ENCODE data around the gene OR52I2.

Gene OR52I2

GRCh38 chr11:4560467-4560866 is 21.1 kb upstream of the OR52I2 start:
- no peak for TF ChIP-seq EZH2phosphoT487 (IDR thresholded peaks at IDR 0.05; ENCODE audit: borderline replicate concordance)
- no peak for TF ChIP-seq CTCF (conservative IDR thresholded peaks at IDR 0.05; ENCODE audit: low read length)
- Histone ChIP-seq H3K36me3 (ENCODE audit: insufficient read depth, low read length) (no peaks in the 10 kb centered on the region), H3F3A (ENCODE audit: low read depth) (no peaks in the 10 kb centered on the region), H3K4me1 (ENCODE audit: insufficient read depth, low read length, poor library complexity, severe bottlenecking) (no peaks in the 10 kb centered on the region), H3K9ac (ENCODE audit: low read depth, low read length, poor library complexity, severe bottlenecking) (no peak overlapping the region), H4K20me1 (ENCODE audit: insufficient read depth, low read length, poor library complexity, severe bottlenecking) (no peaks in the 10 kb centered on the region), H3K4me3 (ENCODE audit: low read length, poor library complexity, severe bottlenecking) (no peak overlapping the region), H3K9me3 (ENCODE audit: insufficient read depth, low read depth, low read length) (no peaks in the 10 kb centered on the region), H2AFZ (ENCODE audit: low read length) (no peak overlapping the region), H3K9me2 (replicated peaks; ENCODE audit: low read depth, low read length) (no peaks in the 10 kb centered on the region), H3K4me2 (ENCODE audit: low read depth, low read length, poor library complexity, severe bottlenecking) (no peak overlapping the region), H3K27me3 (ENCODE audit: insufficient read depth, low read length, poor library complexity, severe bottlenecking) (no peaks in the 10 kb centered on the region), H3K79me2 (ENCODE audit: insufficient read depth, low read length) (no peaks in the 10 kb centered on the region)

- Histone ChIP-seq H3K9me2 (replicated peaks; ENCODE audit: low read depth, low read length) (no peaks in the 10 kb centered on the region), H3K9ac (ENCODE audit: low read depth, low read length, poor library complexity, severe bottlenecking) (no peak overlapping the region), H3K9me3 (ENCODE audit: insufficient read depth, low read depth, low read length) (no peaks in the 10 kb centered on the region), H3K4me1 (ENCODE audit: insufficient read depth, low read length, poor library complexity, severe bottlenecking) (no peaks in the 10 kb centered on the region), H2AFZ (ENCODE audit: low read length) (no peak overlapping the region), H3K4me2 (ENCODE audit: low read depth, low read length, poor library complexity, severe bottlenecking) (no peak overlapping the region), H3K79me2 (ENCODE audit: insufficient read depth, low read length) (no peaks in the 10 kb centered on the region), H3K36me3 (ENCODE audit: insufficient read depth, low read length) (no peaks in the 10 kb centered on the region), H3F3A (ENCODE audit: low read depth) (no peaks in the 10 kb centered on the region), H4K20me1 (ENCODE audit: insufficient read depth, low read length, poor library complexity, severe bottlenecking) (no peaks in the 10 kb centered on the region), H3K27me3 (ENCODE audit: insufficient read depth, low read length, poor library complexity, severe bottlenecking) (no peaks in the 10 kb centered on the region), H3K4me3 (ENCODE audit: low read length, poor library complexity, severe bottlenecking) (no peak overlapping the region)
- no peak for TF ChIP-seq CTCF (conservative IDR thresholded peaks at IDR 0.05; ENCODE audit: low read length)
- no peak for TF ChIP-seq EZH2phosphoT487 (IDR thresholded peaks at IDR 0.05; ENCODE audit: borderline replicate concordance)
Observed at GRCh38 chr11:4565371-4565770, 16.2 kb upstream of the OR52I2 start.

DNA sequence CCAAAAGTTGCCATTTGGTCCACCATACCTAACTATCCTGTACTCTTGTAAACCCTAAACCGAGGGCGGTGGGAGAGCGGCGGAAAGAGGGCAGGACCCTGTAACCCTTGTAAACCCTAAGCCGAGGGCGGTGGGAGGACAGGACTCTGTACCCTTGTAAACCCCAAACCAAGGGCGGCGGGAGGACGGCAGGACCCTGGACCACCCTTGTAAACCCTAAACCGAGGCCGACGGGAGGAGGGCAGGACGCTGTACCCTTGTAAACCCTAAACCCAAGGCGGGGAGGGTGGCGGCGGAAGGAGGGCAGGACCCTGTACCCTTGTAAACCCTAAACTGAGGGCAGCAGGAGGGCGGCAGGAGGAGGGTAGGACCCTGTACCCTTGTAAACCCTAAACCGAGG is 12.5 kb upstream of the OR52I2 start:
- H2AFZ ChIP-seq (ENCODE audit: low read length), result no peak overlapping the region
- H3K9me2 ChIP-seq (replicated peaks; ENCODE audit: low read depth, low read length), result no peaks in the 10 kb centered on the region
- H3K27me3 ChIP-seq (ENCODE audit: insufficient read depth, low read length, poor library complexity, severe bottlenecking), result no peaks in the 10 kb centered on the region
- H3K9me3 ChIP-seq (ENCODE audit: insufficient read depth, low read depth, low read length), result no peaks in the 10 kb centered on the region
- H3K36me3 ChIP-seq (ENCODE audit: insufficient read depth, low read length), result no peaks in the 10 kb centered on the region
- no peak overlapping the region for H3K4me2 ChIP-seq (ENCODE audit: low read depth, low read length, poor library complexity, severe bottlenecking)
- no peaks in the 10 kb centered on the region for H3F3A ChIP-seq (ENCODE audit: low read depth)
- H3K4me1 ChIP-seq (ENCODE audit: insufficient read depth, low read length, poor library complexity, severe bottlenecking), result no peaks in the 10 kb centered on the region
- no peaks in the 10 kb centered on the region for H4K20me1 ChIP-seq (ENCODE audit: insufficient read depth, low read length, poor library complexity, severe bottlenecking)
- TF ChIP-seq CTCF (conservative IDR thresholded peaks at IDR 0.05; ENCODE audit: low read length), result no peak
- TF ChIP-seq EZH2phosphoT487 (IDR thresholded peaks at IDR 0.05; ENCODE audit: borderline replicate concordance), result no peak
- H3K4me3 ChIP-seq (ENCODE audit: low read length, poor library complexity, severe bottlenecking), result no peak overlapping the region
- no peaks in the 10 kb centered on the region for H3K79me2 ChIP-seq (ENCODE audit: insufficient read depth, low read length)
- no peak overlapping the region for H3K9ac ChIP-seq (ENCODE audit: low read depth, low read length, poor library complexity, severe bottlenecking)

Data from Loucy (cell line).